Tibial artery (tissue), 4 donors: ENCODE results near the gene DHX35.

ENCODE experiments used
- DNase-seq, 2 donors: peaks; one replicate each; pipeline ENCODE4 v3.0.0-alpha.2; 2019
- H3K27ac ChIP-seq, 2 donors: fragments of 200-600 bp; sonication (generic) in 1 of 2; 1 replicate in 1 of 2; 2 replicates in 1 of 2; pipeline ENCODE4 v1.5.1; 2018 to 2019; ENCODE audit warnings: mild to moderate bottlenecking in 1 of 2
- H3K27me3 ChIP-seq, 2 donors: fragments of 200-600 bp; sonication (generic) in 1 of 2; one replicate each; pipeline versions ENCODE4 v1.5.1 to v1.6.0; 2016 to 2019
- H3K36me3 ChIP-seq, 3 donors: fragments of 200-600 bp; sonication (generic) in 2 of 3; one replicate each; pipeline ENCODE4 v1.5.1; 2016 to 2019; ENCODE audit warnings: mild to moderate bottlenecking in 2 of 3
- H3K4me1 ChIP-seq, 4 donors: fragments of 200-600 bp; sonication (generic) in 2 of 4; 1 replicate in 3 of 4; 2 replicates in 1 of 4; pipeline ENCODE4 v1.5.1; 2016 to 2019
- H3K4me3 ChIP-seq, 2 donors: fragments of 200-600 bp; sonication (generic) in 1 of 2; 1 replicate in 1 of 2; 2 replicates in 1 of 2; pipeline ENCODE4 v1.5.1; 2018 to 2019; ENCODE audit warnings: mild to moderate bottlenecking in 2 of 2
- H3K9me3 ChIP-seq, 3 donors: fragments of 200-600 bp; sonication (generic) in 1 of 3; one replicate each; pipeline ENCODE4 v1.5.1; 2016 to 2019
- CTCF ChIP-seq, 2 experiments: fragments of 200-600 bp in 1 of 2; fragments of 450-650 bp in 1 of 2; IDR thresholded peaks; one replicate each; pipeline ENCODE4 v1.5.1; 2017 to 2019; ENCODE audit warnings: antibody characterized with exemption in 2 of 2, mild to moderate bottlenecking in 1 of 2, moderate library complexity in 1 of 2
- intact Hi-C: fragments of 100-400 bp; cut with DNase I; formaldehyde crosslinking; loops from one replicate; pipeline ENCODE4 v1.15.0; 2023; ENCODE audit warnings: low total_unique reads

DHX35 gene

DNA sequence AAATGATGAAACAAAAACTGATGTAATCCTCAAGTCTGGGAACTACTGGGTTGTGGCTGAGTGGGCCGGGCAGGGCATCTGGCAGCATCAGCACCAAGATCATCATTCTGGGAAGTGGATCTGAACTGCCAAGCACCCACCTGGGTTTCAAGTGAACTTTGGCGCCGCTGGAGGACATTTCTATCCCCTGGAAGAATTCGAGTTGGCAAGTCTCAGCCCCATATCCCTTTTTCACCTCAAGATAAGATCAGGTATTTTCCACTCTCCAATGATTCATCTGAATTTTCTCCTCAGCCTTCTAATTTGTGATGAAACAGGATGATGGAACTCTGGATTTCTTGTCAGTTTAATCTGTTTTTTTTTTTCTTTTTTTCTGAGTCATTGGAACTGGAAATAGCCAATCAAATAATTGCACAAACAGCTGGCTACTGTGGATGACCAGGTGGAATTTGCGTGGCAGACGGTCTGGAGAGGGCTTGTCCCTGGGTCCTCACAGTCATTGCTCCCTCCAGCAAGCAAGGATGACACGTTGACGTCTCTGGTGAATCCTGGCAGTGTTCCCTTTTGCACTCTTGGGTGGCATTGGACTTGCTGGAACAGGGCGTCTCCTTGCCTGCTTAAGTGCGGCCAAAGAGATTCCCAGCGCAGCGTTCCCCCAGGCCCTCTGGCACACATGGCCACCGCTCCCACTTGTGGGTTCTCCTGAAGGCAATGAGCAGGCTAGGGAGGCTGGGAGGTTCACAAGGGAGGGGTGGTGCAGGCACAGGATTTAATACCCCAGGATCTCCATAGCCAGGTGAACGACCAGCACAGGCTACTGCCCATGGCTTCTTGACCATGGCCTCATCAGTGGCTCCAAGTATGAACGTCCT is 80.4 kb downstream of the DHX35 start:
- DNase-seq = peak in 1 of 2 donors; percentile 60
- no peaks in the 10 kb centered on the region for H3K4me1 ChIP-seq
- intact Hi-C loops = no loop called here
- no peak for TF ChIP-seq CTCF (IDR thresholded peaks at IDR 0.05)
- no peak overlapping the region for H3K4me3 ChIP-seq
- H3K27ac ChIP-seq = no peak overlapping the region
- H3K36me3 ChIP-seq = peaks cover 24 to 57% (median 46%) of the 10 kb centered on the region in 3 donors
- H3K27me3 ChIP-seq = no peaks in the 10 kb centered on the region
- no peaks in the 10 kb centered on the region for H3K9me3 ChIP-seq

GRCh38 chr20:39044501-39044900 is 82.4 kb downstream of the DHX35 start:
- peaks cover 12 to 37% (median 28%) of the 10 kb centered on the region in 3 donors for H3K36me3 ChIP-seq
- H3K27me3 ChIP-seq = no peaks in the 10 kb centered on the region
- H3K4me1 ChIP-seq = no peaks in the 10 kb centered on the region
- no peak overlapping the region for H3K27ac ChIP-seq
- DNase-seq = peak in 1 of 2 donors; percentile 31
- H3K9me3 ChIP-seq = no peaks in the 10 kb centered on the region
- H3K4me3 ChIP-seq = no peak overlapping the region
- TF ChIP-seq CTCF (IDR thresholded peaks at IDR 0.05) = no peak
- intact Hi-C loops = no loop called here

- no peak overlapping the region for H3K4me3 ChIP-seq
- peak in 1 of 2 donors; percentile 25 for DNase-seq
- TF ChIP-seq CTCF (IDR thresholded peaks at IDR 0.05) = no peak
- H3K36me3 ChIP-seq = peaks cover 6 to 25% (median 17%) of the 10 kb centered on the region in 3 donors
- intact Hi-C loops = no loop called here
- H3K9me3 ChIP-seq = no peaks in the 10 kb centered on the region
- H3K4me1 ChIP-seq = peaks cover 0 to 7% (median 2%) of the 10 kb centered on the region in 4 donors
- no peaks in the 10 kb centered on the region for H3K27me3 ChIP-seq
- H3K27ac ChIP-seq = no peak overlapping the region
Observed at GRCh38 chr20:39045676-39046075, 83.5 kb downstream of the DHX35 start.

DNA sequence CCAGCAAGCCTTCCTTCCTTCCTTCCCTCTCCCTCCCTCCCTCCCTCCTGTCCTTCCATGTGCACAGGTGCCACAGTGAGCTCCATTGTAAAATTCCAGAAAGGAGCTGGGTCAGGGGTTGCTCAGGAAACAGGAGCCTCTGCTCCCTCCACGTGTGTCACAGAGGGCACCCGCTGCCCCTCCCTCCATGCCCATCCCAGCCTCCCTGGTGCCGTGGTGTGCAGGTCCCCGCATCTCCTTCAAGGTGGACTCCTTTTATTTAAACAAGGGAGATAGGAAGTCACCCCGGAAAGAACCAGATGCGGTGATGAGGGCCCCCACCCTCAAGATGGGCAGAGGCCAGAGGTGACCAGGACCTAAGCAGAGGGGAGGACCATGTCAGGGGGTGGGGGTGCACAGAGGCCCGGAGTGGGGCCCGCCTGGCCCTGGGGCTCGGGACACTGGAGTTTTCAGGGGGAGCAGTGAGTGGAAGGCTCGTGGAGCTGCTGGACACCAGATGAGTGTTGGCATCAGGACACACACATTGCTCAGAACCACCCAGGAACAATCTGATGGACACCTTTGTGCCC is 85.4 kb downstream of the DHX35 start:
- H3K4me1 ChIP-seq = peaks cover 0 to 7% (median 2%) of the 10 kb centered on the region in 4 donors
- H3K4me3 ChIP-seq = no peak overlapping the region
- peak in 1 of 2 donors; percentile 60 for DNase-seq
- no peak for TF ChIP-seq CTCF (IDR thresholded peaks at IDR 0.05)
- intact Hi-C loops = no loop called here
- H3K36me3 ChIP-seq = peaks cover 6 to 10% (median 8%) of the 10 kb centered on the region in 3 donors
- no peaks in the 10 kb centered on the region for H3K9me3 ChIP-seq
- no peak overlapping the region for H3K27ac ChIP-seq
- H3K27me3 ChIP-seq = peaks cover 0 to 6% of the 10 kb centered on the region in 2 donors

GRCh38 chr20:39048000-39048696 is 86.0 kb downstream of the DHX35 start:
- Histone ChIP-seq H3K9me3 (no peaks in the 10 kb centered on the region), H3K4me1 (peaks cover 0 to 7% (median 2%) of the 10 kb centered on the region in 4 donors), H3K4me3 (no peak overlapping the region), H3K27me3 (peaks cover 0 to 9% of the 10 kb centered on the region in 2 donors), H3K36me3 (peaks cover under 1 to 4% (median 1%) of the 10 kb centered on the region in 3 donors), H3K27ac (no peak overlapping the region)
- DNase-seq = peak; percentile 80 to 87
- peak; percentile 85 to 95 for TF ChIP-seq CTCF (IDR thresholded peaks at IDR 0.05)
- intact Hi-C loops = loop anchor here (2.0 kb wide), 1 partner anchor 123 kb away; no protein-coding TSS in a partner anchor
